ENCODE data around the gene EPAS1.

EPAS1 gene

DNA sequence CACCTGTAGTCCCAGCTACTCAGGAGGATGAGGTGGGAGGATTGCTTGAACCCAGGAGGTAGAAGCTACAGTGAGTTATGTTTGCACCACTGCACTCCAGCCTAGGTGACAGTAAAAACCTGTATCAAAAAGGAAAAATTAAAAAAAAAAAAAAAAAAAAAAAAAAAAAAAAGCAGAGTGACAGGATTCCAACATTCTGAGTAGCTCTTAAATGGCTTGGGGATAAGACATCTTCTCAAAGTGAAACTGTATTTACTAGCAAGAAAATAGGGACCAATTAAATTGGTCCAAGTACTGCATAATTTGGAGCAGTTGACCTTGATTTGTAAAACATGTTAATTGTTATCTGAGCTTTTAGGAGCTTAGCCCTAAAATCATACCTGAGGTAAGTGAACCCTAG is 116.4 kb downstream of the EPAS1 start:
- DNase-seq: no peak

DNA sequence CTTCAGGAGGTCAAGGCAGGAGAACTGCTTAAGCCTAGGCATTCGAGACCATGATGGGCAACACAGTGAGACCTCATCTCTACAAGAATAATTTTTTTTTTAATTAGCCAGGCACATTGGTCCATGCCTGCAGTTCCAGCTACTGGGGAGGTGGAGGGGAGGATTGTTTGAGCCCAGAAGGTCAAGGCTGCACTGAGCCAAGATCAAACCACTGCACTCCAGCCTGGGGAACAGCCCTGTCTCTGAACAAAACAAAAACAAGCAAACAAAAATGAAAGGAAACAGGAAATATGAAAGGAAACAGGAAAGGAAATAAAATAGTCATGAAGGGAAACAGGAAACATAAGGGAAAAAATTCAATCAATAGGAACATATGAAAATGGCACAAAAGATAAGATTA is 117.5 kb downstream of the EPAS1 start:
- no peak for DNase-seq

DNA sequence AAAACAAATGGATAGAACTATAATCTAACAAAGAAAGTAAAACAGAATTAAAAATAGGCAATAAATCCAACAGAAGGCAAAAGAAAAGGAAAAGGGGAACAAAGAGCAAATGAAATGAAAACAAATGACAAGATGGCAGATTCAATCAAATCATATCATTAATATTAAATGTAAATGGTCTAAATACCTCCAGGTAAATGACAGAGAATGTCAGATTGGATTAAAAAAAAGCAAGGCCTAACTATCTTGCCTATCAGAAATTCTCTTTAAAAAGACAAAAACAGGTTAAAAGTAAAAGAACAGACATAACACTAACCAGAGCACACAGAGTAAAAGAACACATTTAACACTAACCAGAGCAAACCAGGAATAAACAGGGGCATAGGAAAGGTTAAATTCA is 119.1 kb downstream of the EPAS1 start:
- no peak for DNase-seq

DNA sequence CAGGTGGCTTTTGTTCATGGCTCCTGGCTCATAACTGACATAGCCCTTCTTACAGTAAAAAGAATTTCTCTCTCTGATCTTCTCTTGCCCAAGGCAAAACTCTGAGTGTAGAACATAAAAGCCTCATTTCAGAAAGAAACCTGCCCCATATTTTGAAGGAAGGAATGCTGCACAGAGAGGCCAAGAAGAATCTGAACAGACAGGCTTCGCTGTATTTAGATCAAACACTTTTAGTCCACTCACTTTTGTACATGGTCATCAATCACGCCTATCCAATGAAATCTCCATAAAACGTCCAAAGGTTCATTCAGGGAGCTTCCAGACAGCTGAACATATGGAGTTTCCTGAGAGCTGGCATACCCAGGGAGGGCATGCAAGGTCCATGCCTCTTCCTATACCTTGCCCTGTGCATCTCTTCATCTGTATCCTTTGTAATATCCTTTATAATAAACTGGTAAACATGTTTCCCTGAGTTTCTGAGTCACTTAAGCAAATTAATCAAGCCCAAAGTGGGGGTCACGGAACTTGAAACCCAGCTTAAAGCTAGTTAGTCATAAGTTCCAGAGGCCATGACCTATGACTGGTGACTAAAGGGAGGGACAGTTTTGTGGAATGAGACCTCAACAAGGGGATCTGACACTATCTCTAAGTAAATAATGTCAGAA is 119.7 kb downstream of the EPAS1 start:
- DNase-seq: no peak

DNA sequence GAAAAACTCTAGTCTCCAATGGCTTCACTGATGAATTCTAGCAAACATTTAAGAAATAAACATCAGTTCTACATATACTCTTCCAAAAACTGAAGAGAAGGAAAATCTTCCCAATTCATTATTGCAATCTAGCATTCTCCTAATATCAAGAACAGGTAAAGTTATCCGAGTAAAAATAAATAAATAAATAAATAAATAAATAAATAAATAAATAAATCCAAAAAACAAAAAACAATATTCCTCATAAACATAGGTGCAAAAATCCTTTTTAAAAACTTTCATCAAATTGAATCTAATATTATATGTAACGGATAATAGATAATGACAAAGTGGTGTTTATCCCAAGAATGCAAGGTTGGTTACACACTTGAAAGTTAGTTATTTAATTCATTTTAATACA is 123.7 kb downstream of the EPAS1 start:
- DNase-seq: no peak

DNA sequence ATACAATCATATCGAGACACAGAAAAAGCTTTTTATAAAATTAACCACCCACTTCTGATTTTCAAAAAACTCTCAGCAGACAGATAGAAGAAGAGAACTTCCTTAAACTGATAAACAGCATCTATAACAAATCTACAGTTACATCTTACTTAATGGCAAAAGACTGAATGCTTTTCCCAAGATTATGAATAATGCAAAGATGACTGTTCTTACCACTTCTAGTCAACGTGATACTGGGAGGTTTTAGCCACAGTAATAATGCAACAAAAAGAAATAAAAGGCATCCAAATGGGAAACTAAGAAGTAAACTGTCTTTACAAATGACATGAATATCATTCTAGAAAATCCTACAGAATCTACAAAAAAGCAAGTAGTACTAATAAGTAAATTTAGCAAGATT is 124.2 kb downstream of the EPAS1 start:
- DNase-seq: no peak

DNA sequence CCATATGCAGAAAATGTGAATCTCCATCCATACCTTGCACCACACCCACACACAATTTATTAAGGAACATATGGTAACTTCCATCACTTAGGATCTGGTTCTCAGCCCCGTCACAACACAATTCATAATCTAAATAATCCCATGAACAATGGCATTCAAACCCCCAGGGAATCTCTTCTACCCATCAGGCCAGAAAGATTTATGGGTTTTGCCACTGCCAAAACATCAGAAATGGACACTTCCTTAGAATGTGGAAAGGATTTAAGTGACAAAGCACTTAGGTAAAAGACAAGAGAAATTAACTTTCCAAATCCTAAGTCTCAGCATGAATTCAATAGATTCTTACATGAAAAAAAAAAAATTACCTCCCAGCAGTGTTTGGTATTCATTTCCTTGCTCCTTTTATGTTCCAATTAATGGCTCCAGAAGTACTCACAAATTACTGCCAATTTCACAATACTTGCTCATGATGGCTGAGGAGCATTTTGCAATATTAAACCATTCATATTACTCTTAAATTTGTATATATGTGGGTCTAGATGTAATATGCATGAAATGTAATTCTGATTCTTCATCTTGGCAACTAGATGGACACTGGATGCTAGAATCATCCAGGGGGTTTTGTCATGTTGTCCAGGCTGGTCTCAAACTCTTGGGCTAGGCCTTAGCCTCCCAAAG is 125.6 kb downstream of the EPAS1 start:
- DNase-seq: no peak

DNA sequence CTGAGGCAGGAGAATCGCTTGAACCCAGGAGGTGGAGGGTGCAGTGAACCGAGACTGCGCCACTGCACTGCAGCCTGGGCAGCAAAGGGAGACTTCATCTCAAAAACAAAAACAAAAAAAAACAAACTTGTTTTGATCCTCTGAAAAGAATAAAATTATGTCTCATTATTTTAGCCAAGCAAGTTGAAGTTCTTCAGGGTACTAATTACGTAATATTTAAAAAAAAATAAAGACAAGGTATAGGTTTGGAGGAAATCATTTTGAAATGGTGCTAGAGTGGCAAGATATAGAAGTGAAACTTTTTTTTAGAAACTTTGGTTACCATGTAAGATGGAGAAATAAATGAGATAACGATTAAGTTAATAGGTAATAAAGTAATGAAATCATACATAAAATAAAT is 127.7 kb downstream of the EPAS1 start:
- no peak for DNase-seq

DNA sequence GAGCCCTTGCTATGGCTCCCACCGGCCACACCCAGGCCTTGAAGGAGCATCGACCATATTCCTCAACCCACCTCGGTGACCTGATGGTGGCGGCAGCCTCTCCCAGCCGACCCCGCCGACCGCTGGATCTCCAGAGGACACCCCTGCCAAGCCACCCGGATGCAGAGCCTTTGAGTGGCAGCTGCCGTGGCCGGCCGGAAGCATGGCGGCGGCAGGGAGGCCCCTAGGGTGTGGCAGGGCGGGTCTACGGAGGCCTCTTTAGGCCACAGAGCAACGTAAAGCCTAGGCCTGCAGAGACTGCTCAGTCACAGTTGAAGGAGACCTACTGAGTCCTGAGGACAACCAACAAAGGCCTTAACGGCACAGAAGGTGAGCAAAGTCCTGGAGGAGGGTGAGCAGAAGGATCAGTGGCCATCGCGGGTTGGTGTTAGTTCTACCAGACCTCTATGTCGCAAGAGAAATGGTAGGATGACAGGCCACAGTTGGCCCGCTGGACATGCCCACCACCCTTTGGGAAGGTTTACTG is 131.8 kb downstream of the EPAS1 start:
- DNase-seq: no peak

DNA sequence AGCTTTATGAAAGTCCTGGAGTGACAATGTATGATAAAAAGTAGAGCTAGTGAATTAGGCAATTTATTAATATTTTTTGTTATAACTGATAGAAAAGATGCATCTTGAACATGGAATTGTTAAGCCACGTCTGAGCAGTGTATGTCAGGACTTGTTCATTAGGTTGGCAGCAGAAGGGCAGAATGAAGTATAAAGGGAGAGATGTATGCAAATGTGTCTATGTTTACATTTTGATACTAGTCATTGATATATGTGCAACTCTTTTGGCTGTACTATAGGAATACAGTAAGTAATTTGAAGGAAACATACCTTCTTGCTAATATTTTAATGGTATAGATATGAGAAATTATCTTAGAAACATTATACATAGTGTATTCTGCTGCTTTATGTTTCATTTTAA is 133.2 kb downstream of the EPAS1 start:
- DNase-seq: no peak

DNA sequence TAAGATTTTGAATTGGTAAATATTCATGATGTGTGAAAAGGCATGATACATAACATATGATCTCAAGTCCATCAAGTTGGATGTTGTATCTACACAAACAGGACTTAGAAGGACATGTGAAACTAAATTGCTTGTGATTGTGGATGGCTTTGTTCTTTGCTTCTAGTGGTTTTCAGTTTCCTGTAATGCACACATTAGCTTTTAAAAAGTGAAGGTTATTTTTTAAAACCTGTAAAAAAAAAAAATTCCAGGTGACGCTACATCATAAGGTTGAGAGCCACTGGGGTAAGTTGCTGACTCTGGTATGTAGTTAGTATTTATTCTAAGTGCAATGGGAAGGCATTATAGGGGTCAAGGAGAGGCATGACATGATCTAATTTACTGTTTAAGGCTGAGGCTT is 133.8 kb downstream of the EPAS1 start:
- DNase-seq: peak in 1 of 2 donors; percentile 16

DNA sequence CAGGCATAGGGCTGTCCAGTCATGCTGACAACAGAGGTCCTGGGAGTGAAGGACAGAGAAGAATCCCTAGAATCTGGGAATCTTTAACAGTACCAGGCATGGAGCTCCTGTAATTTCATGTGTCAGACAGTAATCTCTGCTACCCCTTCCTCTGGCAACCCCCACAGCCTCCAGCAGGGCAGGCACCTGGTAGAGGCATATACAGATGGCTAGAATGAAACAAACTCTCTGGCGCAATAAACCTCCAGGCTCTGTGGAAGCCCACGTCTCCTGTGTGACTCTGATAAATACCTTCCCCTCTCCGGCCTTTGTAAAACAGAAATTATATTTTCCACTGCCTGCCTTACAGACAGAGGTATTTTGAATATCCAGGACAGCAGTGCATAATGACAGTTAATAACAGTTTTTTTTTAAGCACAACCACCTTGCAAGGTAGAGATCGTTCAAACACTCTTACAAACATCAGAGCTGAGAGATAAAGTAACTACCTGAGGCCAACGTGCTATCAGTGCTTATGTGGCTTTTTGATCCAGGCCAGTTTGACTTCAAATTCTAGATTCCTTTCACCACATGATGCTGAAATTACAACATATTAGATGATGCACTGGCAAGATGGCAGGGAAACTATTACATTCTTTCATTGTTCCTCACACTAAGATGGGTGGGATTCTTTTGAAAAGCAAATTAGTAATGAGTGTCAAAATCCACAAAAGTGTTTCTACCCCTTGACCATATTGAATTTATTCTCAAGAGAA is 134.5 kb downstream of the EPAS1 start:
- no peak for DNase-seq

DNA sequence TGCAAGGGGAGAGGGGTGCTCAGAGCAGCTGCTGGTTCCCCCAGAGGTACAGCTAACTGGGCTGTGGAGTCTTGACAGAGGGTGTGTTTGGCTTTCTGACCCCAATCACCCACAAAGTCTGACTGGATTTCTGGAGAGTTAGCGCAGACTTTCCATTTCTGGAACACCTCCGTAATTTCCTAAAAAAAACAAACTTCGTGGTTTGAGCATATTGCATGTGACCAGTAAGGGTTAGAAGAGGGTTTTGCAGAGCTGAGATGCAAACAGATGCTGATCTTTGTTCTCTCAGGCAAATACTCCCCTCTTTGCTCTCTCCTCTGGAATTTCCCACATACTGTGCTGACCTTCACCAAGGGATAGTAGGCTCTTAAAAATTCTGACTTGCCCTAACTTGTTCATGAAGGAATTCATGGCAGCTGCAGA is 137.7 kb downstream of the EPAS1 start:
- DNase-seq: no peak

DNA sequence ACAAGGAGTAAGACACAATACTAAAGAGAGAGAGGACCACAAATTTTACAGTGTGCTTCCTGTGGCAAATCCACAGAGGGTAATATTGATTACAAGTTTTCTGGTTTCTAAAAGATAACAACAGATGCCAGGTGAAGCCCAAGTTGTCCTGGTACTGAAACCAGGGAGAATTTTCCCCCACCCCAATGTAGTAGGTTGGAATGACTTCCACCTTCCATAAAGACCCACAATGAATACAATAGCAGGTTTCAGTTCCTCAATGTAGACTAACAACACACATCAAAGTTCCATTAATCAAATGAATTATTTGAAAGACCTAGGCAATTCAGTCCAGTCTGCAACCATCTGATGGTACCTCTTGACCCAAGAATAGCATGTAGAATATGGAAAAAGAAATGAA is 138.1 kb downstream of the EPAS1 start:
- no peak for DNase-seq

DNA sequence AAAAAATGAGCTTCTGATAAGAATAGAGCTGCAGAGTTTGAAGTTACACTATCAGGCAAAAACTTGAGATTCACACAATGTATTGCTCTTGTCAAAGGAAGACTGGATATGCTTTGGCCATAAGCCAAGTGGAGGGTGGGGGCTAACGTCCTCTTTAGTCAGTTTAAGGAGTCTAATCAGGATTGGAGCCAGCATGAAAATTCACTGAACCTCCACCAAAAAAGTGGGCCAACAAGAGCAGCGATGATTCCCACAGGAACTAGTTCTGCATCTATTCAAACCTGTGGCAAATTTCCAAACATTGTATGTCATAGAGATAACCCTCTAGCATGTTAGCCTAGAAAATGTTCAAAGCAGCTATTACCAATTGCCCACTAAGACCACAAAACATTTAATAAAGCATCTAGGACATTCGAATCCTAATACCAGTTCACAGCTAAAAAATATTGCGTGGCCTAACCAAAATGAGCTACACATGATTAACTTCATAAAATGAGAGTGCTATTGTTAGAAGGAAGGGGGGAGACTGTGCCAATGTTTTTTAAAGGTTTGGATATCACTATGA is 138.7 kb downstream of the EPAS1 start:
- DNase-seq: no peak
